K562 (cell line): ENCODE measurements around the gene LMAN1. TPM values are rescaled to one million over a fixed set of nuclear protein-coding genes. Genes with fewer than 3 reads are reported as not detected.

Experiments used
- HNRNPLL ChIP-seq: fragments of 200-400 bp; formaldehyde crosslinking; IDR thresholded peaks from 2 replicates; pipeline ENCODE4 v1.6.1; 2017; ENCODE audit warnings: low read length, low read depth, mild to moderate bottlenecking; ENCODE audit not compliant: poor library complexity, severe bottlenecking
- MEF2D ChIP-seq: conservative IDR thresholded peaks from 2 replicates; pipeline ENCODE4 v1.6.1; 2016; ENCODE audit warnings: low read depth, missing genetic modification characterization, missing compliant biosample characterization
- RB1 ChIP-seq: fragments of 450-650 bp; IDR thresholded peaks from 2 replicates; pipeline ENCODE4 v1.6.1; 2017; ENCODE audit warnings: low read depth, mild to moderate bottlenecking
- REST ChIP-seq, 2 experiments: fragments of 450-650 bp; formaldehyde crosslinking in 1 of 2; IDR thresholded peaks; 2 replicates each; pipeline versions ENCODE4 v1.4.0 to v1.6.1; 2014 to 2020; ENCODE audit warnings: mild to moderate bottlenecking in 2 of 2, borderline replicate concordance in 1 of 2, low read depth in 1 of 2
- USF1 ChIP-seq: sonication (generic); formaldehyde crosslinking; IDR thresholded peaks from 2 replicates; pipeline ENCODE4 v1.9.0; 2022; ENCODE audit warnings: mild to moderate bottlenecking, missing genetic modification reagents
- ZBTB7A ChIP-seq: IDR thresholded peaks from 2 replicates; pipeline ENCODE4 v1.6.1; 2011; ENCODE audit warnings: low read depth, mild to moderate bottlenecking, low read length, moderate library complexity, borderline replicate concordance; ENCODE audit not compliant: control insufficient read depth
- polyA plus RNA-seq, 8 experiments: library from polyadenylated mRNA; depleted of rRNA in 4 of 8; stranded (reverse) in 5 of 8; unstranded in 3 of 8; fragments of >200 nt; fragmentation: Nextera tagmentation in 2 of 8; fragmentation: Illumina TruSeq in 1 of 8; extraction: Ambion mirVana in 2 of 8; extraction: Trizol in 1 of 8; gene quantifications; 2 replicates each; pipeline versions ENCODE4 v1.2.1 to v1.2.3, GENCODE V29; 2011 to 2014; ENCODE audit warnings: inconsistent platforms in 1 of 8, missing spikeins in 1 of 8
- total RNA-seq, 7 experiments: library from RNA; depleted of rRNA in 6 of 7; stranded (reverse); fragments of >200 nt in 6 of 7; fragmentation: Illumina TruSeq in 2 of 7; extraction: Trizol in 2 of 7; gene quantifications; 2 replicates each; pipeline versions ENCODE4 v1.2.1 to v1.2.3, GENCODE V29; 2011 to 2021; ENCODE audit warnings: low replicate concordance in 1 of 7

LMAN1 gene
- total and polyA plus RNA-seq, 9 of the 15 experiments (the other 6 are each of a cell fraction or from before 2014, with no cell fraction given): 18.8 to 108 (median 71.2) TPM

- peak; percentile 80 for TF ChIP-seq REST (IDR thresholded peaks at IDR 0.05; ENCODE audit: borderline replicate concordance)
- TF ChIP-seq REST (CRISPR knock-in tag; IDR thresholded peaks at IDR 0.05; ENCODE audit: low read depth): no peak
- 0 out of 2 replicates have a peak, but pooled peaks have one; percentile 38 for TF ChIP-seq RB1
- TF ChIP-seq MEF2D (tag): no peak
- TF ChIP-seq ZBTB7A: no peak
- no peak for TF ChIP-seq USF1 (CRISPR knock-in tag)
- peak; percentile 69 for TF ChIP-seq HNRNPLL
Measured at GRCh38 chr18:59308248-59308937, 50.7 kb downstream of the LMAN1 start (continued).
